GM21786 (cell line): ENCODE data around the gene SBNO2.
A peak's percentile ranks its signal among the peaks of the same experiment; 100 is the strongest.

ENCODE experiments used
- ATAC-seq: cut with Tn5 transposase; IDR thresholded peaks from one replicate; pipeline ENCODE4 v1.9.1; 2021; ENCODE audit not compliant: unreplicated experiment

The SBNO2 gene, protein sequence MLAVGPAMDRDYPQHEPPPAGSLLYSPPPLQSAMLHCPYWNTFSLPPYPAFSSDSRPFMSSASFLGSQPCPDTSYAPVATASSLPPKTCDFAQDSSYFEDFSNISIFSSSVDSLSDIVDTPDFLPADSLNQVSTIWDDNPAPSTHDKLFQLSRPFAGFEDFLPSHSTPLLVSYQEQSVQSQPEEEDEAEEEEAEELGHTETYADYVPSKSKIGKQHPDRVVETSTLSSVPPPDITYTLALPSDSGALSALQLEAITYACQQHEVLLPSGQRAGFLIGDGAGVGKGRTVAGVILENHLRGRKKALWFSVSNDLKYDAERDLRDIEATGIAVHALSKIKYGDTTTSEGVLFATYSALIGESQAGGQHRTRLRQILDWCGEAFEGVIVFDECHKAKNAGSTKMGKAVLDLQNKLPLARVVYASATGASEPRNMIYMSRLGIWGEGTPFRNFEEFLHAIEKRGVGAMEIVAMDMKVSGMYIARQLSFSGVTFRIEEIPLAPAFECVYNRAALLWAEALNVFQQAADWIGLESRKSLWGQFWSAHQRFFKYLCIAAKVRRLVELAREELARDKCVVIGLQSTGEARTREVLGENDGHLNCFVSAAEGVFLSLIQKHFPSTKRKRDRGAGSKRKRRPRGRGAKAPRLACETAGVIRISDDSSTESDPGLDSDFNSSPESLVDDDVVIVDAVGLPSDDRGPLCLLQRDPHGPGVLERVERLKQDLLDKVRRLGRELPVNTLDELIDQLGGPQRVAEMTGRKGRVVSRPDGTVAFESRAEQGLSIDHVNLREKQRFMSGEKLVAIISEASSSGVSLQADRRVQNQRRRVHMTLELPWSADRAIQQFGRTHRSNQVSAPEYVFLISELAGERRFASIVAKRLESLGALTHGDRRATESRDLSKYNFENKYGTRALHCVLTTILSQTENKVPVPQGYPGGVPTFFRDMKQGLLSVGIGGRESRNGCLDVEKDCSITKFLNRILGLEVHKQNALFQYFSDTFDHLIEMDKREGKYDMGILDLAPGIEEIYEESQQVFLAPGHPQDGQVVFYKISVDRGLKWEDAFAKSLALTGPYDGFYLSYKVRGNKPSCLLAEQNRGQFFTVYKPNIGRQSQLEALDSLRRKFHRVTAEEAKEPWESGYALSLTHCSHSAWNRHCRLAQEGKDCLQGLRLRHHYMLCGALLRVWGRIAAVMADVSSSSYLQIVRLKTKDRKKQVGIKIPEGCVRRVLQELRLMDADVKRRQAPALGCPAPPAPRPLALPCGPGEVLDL (N-terminal part only)

DNA sequence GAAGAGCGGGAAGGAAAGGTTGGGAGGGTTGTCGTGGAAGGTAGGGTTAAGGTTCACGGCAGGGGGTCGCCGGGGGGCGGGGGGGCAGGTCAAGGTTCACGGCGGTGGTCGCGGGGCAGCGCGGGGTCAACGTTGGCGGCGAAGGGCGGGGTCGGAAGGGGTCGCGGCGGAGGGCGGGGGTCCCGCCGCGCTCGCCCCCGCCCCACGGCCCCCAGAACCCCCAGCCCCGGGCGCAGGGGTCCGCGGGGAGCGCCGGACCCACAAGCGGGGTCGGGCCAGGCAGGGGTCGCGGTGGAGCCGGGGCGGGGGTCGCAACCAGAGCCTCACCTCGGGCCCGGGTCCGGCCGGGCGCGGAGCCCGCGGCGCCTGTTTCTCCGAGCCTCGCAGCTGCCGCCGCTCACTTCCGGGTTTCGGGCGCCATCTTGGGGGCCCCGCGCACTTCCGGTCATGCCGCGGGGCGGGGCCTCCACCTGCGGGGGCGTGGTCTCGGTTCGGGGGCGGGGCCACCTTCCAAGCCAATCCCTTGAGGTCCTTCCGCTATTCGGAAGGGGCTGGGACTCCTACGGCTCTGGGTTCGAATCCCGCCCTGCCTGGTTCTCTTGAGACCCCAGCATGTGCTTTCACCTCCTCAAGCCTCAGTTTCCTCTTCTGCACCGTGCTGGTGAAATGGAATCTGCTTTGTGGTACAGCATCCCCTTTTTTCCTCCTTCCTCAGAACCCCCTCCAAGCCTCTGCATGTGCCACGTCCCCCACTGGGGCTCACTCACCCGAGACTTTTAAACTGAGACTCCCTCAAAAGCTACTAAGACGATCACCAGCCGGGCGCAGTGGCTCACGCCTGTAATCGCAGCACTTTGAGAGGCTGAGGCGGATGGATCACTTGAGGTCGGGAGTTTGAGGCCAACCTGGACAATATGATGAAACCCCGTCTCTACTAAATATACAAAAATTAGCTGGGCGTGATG, at the start of gene SBNO2:
Gene SBNO2, minus strand, starts transcription at position 424 of the 965 bp plus-strand sequence. CDS start 19,992 bp downstream, outside the sequence.
- peak; percentile 58 for ATAC-seq

DNA sequence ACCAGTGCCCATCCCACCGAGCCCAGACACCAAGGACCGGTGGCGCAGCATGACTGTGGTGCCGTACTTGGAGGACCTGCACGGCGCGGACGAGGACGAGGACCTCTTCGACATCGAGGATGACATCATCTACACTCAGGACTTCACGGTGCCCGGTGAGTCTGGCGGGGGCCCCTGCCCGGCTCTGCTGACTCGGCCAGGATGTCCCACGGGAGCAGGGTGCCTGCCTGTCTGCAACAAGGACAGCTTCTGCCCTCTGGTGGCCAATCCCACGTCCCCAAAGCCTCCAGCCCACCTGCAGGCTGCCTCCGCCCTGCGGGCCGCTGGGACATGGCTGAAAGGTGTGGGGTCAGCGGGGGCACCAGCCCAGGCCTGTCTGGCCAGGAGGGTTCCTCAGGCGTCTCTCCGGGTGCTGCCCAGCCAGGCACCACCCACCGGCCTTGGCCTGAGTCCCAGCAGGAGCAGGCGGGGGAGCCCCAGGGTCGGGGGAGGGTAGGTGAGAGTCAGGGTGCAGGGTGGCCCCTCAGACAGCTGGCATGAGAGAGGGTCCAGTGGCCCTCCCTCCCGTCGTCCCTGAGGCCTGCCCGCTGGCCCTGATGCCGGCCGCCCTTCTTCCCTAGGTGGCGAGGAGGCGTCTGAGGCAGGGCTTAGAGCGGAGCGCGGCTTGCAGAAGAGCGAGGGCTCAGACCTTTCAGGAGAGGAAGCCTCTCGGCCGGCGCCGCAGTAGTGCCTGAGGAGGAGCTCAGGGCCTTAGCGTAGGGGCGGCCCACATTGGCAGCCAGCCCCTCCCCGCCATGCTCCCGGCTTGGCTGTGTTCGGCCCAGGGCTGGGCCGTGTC, 49.2 kb upstream of the SBNO2 start:
- no peak for ATAC-seq

DNA sequence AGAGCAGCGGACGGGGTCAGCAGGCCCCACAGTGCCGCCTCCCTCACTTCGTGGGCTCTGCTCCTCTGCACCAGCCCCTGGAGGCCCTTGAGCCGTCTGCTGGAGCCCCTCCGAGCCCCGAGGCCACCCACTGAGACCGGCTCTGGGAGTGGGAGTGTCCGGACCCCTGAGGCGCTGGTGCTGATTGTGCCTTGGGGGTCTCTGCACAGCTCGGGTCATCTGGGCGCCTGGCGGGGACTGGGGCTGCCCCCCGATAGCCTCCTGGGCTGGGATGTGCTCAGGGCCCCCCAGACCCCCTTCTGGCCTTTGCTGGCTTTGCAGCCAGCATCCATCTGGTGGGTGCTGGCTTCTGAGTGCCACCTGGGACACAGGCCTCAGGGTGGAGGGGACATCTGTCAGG, 48.3 kb upstream of the SBNO2 start:
- ATAC-seq = no peak

DNA sequence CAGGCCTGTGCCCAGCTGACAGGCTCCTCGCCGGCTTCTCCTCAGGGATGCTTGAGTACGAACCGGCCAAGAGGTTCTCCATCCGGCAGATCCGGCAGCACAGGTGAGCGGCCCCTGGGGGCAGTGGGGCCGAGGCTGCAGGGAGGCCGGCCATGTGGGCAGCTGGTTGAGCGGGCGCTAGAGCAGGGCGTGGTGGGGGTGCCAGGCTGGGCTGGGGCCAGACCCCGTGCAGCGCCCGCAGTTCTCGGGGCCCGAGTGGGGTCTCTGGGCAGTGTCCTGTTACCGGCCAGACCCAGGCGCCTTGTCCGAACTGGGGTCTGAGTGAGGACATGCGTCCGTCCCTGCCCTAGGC, 47.8 kb upstream of the SBNO2 start:
- ATAC-seq = no peak

DNA sequence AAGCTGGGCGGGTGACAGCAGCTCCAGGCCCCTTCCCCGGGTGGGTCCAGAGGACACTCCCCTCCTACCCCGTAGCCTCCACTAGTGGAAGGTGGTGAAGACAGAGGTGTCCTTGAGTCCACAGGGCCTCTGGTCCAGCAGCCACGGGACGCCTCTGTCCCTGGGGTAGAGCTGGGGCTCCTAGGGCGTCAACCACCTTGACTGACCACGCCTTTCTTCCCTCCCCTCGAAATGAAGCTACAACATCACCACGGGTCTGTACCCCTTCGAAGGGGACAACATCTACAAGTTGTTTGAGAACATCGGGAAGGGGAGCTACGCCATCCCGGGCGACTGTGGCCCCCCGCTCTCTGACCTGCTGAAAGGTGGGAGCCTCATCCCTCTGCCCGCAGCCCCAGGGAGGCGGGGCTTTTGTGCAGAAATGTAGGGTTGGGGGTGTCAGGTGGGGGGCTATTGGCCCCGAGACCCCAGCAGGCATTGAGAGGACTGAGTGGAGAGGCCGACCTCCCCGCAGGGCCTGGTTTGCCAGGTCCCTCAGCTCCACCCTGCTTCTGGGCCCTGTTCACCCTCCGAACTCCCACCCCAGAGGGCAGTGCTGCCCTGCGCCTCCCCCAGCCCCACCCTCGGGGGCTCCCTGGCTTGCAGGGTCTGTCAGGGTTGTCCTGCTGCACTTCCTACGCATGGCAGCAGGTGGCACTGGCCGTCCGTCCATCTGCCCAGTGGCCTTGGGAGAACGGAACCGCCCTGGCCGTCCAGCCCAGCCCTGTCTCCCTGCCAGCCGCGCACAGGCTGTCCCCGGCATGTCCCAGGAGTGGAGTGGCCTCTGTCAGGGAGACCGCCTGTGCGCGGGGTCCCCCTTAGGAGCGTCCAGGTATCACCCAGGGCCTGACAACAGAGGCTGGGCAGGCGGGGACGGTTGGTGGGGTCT, 47.2 kb upstream of the SBNO2 start:
- no peak for ATAC-seq

DNA sequence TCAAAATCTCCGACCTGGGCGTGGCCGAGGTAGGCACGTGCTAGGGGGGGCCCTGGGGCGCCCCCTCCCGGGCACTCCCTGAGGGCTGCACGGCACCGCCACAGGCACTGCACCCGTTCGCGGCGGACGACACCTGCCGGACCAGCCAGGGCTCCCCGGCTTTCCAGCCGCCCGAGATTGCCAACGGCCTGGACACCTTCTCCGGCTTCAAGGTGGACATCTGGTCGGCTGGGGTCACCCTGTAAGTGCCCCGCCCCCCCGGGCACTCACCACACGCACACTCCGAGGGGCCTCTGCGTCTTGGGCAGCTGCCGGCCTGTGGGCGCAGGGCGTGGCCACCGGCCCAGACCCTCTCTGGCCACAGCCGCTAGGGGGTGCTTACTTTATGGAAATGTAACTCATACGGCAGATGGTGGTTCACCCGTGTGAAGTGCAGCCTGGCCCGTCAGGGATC, 46.4 kb upstream of the SBNO2 start:
- no peak for ATAC-seq

DNA sequence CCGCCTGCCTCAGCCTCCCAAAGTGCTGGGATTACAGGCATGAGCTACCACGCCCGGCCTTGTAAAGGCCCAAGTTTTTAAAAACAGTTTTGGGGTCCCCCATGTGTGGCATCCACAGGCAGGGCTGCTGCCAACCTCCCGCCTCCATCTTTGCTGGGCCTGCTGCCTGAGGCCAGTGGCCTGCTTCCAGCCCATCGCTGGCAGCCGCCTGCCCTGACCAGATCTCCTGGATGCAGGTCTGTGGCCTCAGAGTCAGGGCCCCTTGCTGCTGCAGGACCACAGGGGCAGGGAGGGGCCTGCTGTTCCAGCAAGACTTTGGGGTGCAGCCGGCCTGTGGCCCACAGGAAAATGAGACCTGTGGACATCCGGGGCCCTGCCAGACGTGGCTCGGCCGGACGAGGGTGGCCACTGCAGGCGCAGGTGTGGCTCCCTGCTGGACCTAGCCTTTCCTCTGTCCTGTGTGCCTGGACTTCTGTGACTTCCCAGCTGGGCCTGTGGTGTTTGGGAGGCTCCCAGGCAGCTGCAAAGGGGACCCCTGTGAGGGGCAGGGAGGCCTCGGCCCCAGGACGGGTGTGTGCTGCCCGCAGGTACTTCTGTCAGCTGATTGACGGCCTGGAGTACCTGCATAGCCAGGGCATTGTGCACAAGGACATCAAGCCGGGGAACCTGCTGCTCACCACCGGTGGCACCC, 45.9 kb upstream of the SBNO2 start:
- no peak for ATAC-seq

DNA sequence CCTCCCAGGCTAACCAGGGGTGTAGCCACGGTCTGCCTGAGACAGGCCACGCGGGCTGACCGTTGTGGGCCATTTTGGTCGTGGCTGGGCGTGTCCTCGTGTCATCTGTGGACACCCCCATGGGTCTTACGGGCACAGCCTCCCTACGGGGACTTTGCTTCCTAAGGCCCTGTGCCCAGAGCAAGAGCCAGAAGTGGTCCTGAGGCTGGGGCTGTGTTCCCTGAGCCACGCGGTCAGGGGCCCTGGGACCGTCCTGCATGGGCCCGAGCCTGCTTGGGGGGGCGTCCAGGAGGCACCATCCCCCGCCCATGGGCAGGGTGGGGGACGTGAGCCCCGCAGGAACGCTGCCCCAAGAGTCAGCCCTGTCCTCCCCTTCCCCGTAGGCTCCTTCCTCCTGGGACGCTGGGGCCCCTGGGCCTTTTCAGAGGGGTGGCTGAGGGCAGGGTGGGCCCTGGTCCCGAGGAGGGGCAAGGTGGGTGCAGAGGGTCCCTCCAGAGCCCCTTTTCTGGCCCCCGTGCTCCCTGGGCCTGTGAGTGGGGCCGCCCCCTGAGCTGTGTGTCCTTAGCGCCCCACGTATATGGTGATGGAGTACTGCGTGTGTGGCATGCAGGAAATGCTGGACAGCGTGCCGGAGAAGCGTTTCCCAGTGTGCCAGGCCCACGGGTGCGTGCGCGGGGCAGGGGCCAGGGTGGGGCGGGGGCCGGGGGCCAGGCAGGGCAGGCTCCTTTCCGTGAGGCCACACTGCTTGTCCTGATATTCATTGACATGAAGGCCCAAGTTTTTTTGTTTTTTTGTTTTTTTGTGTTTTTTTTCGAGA, 44.9 kb upstream of the SBNO2 start:
- no peak for ATAC-seq

DNA sequence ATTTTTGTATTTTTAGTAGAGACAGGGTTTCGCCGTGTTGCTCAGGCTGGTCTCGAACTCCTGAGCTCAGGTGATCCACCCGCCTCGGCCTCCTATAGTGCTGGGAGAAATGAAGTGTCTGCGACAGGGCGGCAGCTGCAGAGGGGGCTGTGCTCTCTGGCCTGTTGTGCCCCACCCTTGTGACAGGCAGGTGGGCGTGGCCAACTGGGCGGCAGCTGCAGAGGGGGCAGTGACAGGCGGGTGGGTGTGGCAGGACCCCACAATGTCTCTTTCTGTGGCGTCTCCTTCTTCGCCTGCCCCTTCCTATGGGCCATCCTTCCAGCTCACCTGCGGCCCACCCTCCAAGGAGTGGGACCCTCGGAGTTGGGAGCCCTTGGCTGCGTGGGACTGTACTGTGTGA, 43.3 kb upstream of the SBNO2 start:
- ATAC-seq = no peak

DNA sequence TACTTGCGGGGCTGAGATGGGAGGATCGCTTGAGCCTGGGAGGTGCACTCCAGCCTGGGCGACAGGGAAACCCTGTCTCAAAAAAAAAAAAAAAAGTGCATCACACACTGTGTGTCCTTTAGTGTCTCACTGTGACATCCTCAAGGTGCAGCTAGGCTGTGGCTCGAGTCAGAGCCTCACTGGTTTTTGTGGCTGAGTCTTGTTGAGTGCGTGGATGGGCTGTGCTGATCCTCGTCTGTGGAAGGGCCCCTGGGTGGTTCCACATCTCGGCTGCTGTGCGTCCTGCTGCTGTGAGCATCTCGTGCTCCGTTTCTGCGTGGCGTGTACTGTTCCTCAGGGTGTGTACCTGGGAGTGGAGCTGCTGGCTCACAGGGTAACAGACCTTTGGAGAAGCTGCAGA, 42.7 kb upstream of the SBNO2 start:
- ATAC-seq = no peak

DNA sequence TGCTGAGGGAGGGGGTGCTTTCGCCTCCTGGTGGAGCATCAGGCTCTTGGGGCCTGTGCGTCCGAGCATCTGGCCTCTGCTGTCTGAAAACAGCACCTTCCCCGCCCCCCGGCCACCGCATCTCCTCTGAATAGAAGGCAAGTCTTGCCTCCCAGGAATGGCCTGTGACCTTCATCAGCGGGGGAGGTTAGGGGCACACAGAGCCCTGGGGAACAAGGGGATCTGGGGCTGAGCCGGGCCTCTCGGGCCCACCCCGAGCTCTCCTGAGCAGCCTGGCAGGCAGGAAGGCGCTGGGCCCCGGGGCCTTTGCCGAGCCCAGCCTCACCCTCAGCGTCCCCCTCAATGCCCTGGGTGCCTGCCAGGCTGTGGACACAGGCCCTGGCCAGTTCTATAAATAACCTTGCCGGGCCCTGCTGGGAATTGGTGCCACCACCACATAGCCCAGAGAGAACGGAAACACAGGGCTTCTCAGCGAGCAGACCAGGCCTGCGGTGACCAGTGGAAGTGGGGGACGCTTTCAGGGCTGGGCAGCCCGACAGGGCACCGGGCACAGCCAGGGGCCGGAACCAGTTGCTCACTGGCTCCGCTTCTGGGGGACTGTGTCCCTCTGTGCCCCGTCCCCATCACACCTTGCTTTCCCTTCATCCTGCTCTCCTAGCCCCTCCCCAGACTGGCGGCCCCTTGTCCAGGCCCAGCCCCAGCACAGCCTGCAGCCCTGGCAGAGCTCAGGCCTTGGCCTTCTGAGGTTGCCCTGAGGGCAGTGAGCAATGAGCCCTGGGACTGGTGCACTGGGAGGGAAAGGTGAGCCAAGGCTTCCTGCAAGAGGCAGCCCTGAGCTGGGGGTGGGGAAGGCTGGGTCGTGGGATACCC, 41.0 kb upstream of the SBNO2 start:
- ATAC-seq = no peak

DNA sequence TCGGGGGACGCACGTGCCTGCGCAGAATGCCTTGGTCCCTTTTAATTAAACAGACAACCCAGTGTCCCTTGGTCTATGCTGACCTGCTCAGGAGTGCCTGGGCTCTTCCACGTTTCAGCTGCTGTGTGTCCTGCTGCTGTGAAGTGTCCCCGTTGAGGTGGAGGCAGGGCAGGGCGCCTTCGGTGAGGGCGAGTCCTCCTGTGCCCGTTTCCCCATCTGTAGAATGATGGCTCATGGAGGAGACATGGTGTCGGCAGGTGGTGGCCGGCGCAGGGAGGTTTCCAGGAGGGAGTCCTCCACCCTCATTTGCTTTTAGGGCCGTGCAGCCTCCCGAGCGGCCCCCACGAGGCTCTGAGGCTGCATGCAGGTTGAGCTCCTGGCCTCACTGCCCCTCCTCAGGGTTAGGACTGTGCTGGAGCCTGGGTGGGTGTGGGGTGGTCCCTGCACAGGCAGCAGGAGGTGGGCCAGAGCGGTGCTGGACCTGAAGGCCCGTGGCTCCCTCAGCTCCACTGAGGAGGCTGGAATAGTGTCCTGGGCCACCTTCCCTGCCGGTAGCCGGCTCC, 40.3 kb upstream of the SBNO2 start:
- no peak for ATAC-seq

DNA sequence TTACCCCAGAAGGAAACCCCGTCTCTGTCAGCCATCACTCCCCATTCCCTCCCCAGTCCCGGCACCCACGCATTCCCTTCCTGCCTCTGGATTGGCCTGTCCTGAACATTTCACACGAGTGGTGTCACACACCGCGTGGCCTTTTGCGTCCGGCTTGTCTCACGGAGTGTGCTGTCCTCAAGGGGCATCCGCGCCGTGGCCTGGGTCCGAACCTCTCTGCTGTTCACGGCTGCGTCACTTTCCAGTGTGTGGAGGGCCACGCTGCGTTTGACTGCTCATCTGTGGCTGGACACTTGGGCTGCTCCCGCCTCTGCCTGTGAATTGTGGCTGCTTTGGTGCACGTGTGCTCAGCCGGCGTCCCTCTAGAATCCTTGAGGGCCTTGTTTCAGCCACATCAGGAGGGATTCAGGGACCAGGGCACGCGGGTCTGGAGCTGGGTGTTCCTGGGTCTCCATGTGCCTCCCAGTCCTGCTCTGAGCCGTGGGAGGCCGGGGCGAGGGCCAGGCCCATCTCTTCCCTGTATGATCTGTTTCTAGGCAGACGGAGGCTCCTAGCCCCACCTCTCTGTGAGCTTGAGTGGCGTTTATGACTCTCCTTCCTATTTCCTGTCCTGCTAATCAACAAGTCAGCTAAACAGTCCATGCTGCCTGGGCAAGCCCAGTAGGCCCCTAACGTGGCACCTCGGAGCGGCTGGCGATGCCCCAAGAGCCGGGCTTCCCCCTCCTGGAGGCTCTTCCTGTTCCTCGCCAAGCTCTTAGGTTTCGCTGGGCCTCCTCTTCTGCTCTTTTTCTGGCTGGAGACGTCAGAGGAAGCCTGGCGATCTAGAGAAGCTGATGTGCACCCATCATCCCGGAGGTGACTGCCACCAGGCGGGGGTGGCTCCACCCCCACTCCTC, 39.6 kb upstream of the SBNO2 start:
- no peak for ATAC-seq

DNA sequence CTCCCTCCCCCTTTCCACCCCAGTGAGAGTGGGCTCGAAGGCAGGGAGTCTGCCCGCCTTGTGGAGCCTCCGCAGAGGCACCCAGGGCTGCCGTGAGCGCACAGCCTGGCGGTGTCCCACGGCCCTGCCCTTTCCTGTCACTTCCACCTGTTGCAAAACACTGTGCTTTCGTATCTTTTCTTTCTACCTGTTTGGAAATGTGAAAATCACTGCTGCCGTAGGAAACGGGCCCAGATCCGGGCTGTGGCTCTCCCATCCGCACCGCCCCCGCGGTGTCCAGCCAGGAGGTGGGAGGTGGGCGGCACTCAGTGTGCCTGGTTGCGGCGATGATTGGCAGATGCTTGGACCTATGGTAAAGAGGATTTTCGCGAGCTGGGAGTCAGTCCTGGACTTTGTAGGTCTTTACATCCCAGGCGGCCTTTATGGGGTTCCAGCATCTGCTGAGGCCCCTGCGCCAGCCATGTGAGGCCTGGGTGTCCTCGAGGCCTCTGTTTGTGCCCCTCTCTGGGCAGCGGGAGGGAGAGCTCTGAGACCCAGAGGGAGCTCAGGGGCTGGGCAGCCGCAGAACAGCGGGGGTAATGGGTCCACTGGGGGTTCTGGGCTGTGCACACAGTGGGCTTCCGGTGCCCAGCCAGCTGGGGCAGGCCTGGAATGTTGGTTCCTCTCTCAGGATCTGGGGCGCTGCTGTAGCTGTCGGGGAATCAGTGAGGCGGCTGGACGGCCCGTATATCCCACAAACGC, 37.6 kb upstream of the SBNO2 start:
- no peak for ATAC-seq
